Measurements from ENCODE around the gene SYNE2. TPM values are rescaled to one million over a fixed set of nuclear protein-coding genes. Genes with fewer than 3 reads are reported as not detected.
A peak's percentile ranks its signal among the peaks of the same experiment; 100 is the strongest.

SYNE2 gene
- total RNA-seq, 2 donors from 2014 or later, result 39.4 to 41.0 TPM

DNA sequence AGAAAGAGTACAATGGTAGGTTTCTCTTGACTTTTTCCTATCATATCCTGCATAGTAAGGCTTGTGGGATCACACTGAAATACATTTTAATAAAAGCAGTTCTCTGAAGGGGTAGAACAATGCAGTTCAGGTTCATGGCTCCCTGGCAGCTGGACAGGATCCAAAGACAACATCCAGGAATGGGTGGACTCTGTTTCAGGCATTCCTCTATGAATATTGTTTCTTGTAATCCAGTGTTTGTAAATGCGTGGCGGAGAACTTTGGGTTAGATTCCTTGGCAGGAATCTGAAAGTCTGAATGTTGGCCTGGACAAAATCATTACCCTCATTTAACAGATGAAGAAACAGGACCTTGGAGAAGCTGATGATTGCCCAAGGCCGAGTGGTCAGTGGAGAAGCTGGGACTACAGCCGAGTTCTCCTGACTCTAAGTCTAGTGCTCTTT, 43.5 kb downstream of the SYNE2 start:
- DNase-seq (ENCODE audit: low spot score in 2 of 2) (no peak), ATAC-seq (no peak)
- H3K27ac Mint-ChIP-seq, result no peak overlapping the region
- H3K36me3 Mint-ChIP-seq, result peaks cover 8% of the 10 kb centered on the region in 2 donors
- peaks cover 0 to under 1% of the 10 kb centered on the region in 2 donors for H3K9me3 Mint-ChIP-seq

DNA sequence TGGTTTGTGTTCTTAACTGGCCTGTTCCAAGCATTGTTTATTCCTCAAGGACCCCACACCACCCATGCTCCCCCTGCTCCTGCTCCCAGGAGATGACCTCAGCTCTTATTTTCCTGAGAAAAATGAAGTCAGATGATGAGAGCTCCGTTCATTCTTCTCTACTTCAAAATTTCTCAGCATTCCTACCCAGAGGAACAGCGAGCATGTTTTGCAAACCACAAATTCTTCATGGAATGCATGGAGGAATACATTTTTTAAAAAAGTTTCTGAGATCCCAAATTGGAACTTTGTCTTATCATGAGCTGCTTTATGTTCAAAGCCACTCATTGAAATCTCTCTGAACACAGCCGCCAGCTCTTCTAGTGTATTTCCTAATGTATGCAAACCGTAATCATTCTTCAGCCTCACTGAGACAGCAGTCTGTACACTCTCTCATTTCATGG, 44.9 kb downstream of the SYNE2 start:
- Mint-ChIP-seq H3K36me3 (peaks cover 8% of the 10 kb centered on the region in 2 donors), H3K27ac (peak overlapping the region in 1 of 2 donors; percentile 22), H3K9me3 (peaks cover 0 to 4% of the 10 kb centered on the region in 2 donors)
- no peak for ATAC-seq
- no peak for DNase-seq (ENCODE audit: low spot score in 2 of 2)

DNA sequence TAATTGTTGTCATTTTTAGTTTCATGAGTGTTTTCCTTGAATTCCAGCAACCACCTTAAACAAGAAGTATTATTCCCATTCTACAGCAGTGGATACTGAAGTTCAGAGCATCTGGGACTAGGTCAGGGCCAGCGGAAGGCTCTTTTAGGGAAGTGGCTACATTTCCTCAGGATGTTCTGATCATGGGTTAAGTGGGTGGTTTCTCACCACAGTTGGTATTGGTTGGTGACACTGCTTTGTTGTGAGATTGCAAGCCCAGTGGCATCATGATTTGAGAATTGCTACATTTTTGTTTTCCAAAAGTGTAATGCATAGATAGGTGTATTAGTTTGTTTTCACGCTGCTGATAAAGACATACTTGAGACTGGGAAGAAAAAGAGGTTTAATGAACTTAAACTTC, 47.1 kb downstream of the SYNE2 start:
- Mint-ChIP-seq H3K36me3 (peaks cover 8 to 16% of the 10 kb centered on the region in 2 donors), H3K9me3 (peaks cover 0 to 4% of the 10 kb centered on the region in 2 donors), H3K27ac (no peak overlapping the region)
- ATAC-seq (no peak), DNase-seq (ENCODE audit: low spot score in 2 of 2) (no peak)

DNA sequence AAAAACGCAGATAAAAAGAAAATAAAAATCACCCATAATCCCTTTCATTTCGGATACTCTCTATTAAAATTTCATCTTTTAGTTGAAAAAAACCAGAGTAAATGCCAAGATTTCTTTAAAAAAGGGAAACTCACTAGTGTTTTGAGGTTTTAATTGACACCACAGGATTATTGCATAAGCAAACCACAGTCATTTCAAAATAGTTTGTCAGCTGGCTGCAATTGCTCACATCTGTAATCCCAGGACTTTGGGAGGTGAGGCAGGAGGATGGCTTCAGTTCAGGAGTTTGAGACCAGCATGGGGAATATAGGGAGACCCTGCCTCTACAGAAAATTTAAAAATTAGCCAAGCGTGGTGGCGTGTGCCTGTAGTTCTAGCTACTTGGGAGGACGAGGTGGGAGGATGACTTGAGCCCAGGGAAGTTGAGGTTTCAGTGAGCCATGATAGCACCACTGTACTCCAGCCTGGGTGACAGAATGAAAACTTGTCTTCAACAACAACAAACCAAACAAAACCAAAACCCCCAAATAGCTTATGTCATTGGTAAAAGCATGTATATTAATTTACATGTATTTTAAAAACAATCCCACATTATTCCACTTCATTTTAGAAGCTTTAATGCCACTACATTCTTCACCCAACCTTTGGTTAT, 48.8 kb downstream of the SYNE2 start:
- ATAC-seq (peak in 1 of 2 donors; percentile 35), DNase-seq (ENCODE audit: low spot score in 2 of 2) (no peak)
- peaks cover 0 to 4% of the 10 kb centered on the region in 2 donors for H3K9me3 Mint-ChIP-seq
- H3K27ac Mint-ChIP-seq, result peak overlapping the region in 1 of 2 donors; percentile 26
- peaks cover 8 to 16% of the 10 kb centered on the region in 2 donors for H3K36me3 Mint-ChIP-seq

DNA sequence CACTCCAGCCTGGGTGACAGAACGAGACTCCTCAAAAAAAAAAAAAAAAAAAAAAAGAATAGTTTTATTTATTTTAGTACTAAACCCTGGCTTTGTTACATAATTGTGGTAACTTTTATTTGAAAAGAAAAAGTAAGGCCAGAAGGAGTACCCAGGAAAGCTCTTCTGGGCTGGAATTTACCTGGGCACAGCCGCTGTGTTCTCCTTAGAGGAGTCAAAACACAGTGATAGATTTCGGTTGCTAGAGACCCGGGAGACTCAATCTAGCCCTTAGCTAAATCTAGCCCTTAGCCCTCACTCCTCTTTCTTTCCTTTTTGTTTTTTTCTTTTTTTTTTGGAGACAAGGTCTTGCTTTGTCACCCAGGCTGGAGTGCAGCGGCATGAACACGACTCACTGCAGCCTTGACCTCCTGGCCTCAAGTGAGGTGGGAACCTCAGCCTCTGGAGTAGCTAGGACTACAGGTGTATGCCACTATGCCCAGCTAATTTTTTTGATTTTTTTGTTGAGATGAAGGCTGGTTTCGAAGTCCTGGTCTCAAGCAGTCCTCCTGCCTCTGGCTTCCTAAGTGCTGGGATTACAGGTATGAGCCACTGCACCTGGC, 49.7 kb downstream of the SYNE2 start:
- DNase-seq (ENCODE audit: low spot score in 2 of 2) (no peak), ATAC-seq (no peak)
- Mint-ChIP-seq H3K27ac (no peak overlapping the region), H3K9me3 (peaks cover 0 to 4% of the 10 kb centered on the region in 2 donors), H3K36me3 (peaks cover 8 to 16% of the 10 kb centered on the region in 2 donors)

DNA sequence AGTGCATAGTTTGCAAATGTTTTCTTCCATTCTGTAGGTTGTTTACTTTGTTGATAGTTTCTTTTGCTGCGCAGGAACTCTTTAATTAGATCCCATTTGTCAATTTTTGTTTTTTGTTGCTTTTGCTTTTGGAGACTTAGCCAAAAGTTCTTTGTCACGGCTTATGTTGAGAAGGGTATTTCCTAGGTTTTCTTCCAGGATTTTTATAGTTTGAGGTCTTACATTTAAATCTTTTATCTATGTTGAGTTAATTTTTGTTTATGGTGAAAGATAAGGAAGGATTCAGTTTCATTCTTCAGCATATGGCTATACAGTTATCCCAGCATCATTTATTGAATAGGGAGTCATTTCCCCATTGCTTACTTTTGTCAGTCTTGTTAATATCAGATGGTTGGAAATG, 51.9 kb downstream of the SYNE2 start:
- peaks cover 8 to 16% of the 10 kb centered on the region in 2 donors for H3K36me3 Mint-ChIP-seq
- H3K9me3 Mint-ChIP-seq, result peaks cover 0 to 4% of the 10 kb centered on the region in 2 donors
- DNase-seq (ENCODE audit: low spot score in 2 of 2) (no peak), ATAC-seq (no peak)
- H3K27ac Mint-ChIP-seq, result no peak overlapping the region

DNA sequence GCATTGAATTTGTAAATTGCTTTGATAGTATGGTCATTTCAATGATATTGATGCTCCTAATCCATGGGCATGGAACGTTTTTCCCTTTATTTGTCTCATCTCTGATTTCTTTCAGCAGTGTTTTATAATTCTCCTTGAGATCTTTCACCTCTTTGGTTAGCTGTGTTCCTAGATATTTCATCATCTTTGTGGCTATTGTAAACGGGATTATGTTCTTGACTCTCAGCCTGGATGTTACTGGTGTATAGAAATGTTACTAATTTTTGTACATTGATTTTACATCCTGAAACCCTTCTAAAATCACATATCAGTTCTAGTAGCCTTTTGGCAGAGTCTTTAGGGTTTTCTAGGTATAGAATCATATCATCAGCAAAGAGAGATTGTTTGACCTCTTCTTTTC, 52.6 kb downstream of the SYNE2 start:
- Mint-ChIP-seq H3K36me3 (peaks cover 2 to 10% of the 10 kb centered on the region in 2 donors), H3K9me3 (peaks cover 0 to 4% of the 10 kb centered on the region in 2 donors), H3K27ac (no peak overlapping the region)
- no peak for ATAC-seq
- DNase-seq (ENCODE audit: low spot score in 2 of 2), result no peak

DNA sequence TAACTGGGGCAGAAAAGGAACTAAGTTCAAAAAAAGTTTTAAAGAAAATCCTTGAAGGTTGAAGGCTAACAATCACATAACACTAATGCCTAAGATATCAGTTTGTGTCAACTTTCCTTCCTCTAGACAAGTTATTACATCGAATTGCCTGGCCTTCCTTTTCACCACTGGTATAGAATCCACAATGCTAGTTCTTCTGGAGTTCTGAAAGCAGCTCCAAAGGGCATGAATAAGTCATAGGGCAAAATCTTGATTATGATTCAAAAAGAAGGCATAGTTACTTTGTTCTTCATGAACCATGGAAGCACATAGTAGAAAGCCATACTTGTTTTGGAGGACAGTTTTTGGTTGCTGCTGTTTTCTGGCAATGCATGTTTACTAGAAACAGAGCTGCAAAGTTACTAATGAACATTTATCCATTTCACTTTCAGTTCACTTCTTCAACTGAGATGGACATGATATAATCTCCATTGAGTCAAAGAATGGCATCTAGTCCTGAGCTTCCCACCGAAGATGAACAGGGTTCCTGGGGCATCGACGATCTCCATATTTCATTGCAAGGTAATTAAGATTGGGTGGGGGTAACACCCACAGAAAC, 56.0 kb downstream of the SYNE2 start:
- H3K9me3 Mint-ChIP-seq, result no peaks in the 10 kb centered on the region
- H3K36me3 Mint-ChIP-seq, result peaks cover 4 to 8% of the 10 kb centered on the region in 2 donors
- H3K27ac Mint-ChIP-seq, result peak overlapping the region in 1 of 2 donors; percentile 25
- ATAC-seq (peak in 1 of 2 donors; percentile 53), DNase-seq (ENCODE audit: low spot score in 2 of 2) (no peak)

DNA sequence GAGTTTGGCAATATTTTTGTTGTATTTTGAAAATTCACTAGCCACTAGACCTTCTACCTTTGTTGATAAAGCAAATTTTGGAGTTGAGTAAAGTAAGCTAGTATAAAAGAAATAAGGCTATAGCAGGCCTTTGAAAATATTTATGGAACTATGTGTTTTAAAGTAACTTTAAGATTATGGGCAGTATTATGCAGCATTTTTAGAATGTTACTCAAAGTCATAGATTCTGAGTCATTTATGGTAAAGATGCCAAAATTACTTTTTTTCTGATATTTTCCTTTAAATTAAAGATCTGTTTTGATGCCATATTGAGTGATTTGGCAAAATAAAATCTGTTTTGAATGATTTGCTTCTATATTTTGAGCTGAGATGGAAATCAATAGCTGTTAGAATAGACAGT, 57.2 kb downstream of the SYNE2 start:
- ATAC-seq (peak in 1 of 2 donors; percentile 3), DNase-seq (ENCODE audit: low spot score in 2 of 2) (no peak)
- Mint-ChIP-seq H3K9me3 (no peaks in the 10 kb centered on the region), H3K27ac (peak overlapping the region in 1 of 2 donors; percentile 25), H3K36me3 (peaks cover 0 to 4% of the 10 kb centered on the region in 2 donors)

DNA sequence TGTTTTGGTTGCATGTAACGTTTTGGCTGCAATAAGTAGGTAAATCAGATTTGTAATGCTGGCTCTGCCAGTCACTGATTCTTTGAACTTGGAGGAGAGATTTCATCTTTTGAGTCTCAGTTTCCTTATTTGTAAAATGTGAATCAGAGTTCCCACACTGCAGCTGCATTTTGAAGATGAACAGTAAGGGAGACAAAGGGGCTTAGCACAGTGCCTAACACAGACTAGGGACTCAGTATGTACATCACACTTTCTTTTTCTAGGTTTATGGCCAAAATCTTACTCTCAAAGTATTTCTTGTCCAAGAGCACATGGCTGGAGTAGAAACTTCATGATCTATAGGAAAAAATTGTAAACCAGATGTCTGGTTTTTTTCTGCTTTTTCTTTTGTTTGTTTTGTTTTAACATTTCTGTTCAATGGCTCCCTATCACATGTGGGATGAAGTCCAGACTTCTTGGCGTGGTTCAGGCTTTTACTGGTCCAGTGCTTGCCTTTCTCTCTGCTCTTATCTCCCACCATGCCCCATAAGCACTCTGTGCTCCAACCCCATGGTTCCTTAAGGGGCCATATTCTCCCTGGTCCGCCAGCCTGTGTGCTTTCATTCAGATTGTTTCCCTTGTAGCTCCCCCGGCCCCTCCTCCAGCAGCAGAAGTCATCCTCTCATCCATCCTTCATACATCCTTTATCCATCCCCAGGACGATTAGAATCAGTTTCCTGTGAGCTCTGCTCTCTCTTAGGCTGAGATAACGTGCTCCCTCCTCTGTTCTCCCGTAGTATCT, 58.0 kb downstream of the SYNE2 start:
- H3K27ac Mint-ChIP-seq, result peak overlapping the region; percentile 21 to 62
- DNase-seq (ENCODE audit: low spot score in 2 of 2) (peak in 1 of 2 donors; percentile 12), ATAC-seq (peak; percentile 92 to 96)
- H3K9me3 Mint-ChIP-seq, result no peaks in the 10 kb centered on the region
- peaks cover 0 to 4% of the 10 kb centered on the region in 2 donors for H3K36me3 Mint-ChIP-seq

DNA sequence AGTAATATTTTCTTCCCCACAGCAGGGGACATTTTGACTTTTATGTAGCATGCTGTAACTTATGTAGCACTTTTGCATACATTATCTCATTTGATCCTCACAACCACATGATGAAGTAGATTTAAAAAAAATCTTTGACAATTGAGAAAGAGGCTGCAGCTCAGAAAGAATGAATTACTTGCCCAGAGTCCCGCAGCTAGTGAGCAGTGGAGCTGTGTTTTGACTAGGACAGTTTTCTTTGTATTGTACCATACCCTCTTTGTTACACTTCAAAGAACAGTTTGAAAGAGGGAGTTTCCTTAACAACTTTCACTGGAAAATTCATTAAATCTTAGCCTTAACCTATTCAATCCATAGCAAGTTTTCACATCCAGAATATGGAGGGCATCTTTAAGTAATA, 58.6 kb downstream of the SYNE2 start:
- Mint-ChIP-seq H3K9me3 (no peaks in the 10 kb centered on the region), H3K36me3 (peaks cover 0 to 4% of the 10 kb centered on the region in 2 donors), H3K27ac (peak overlapping the region; percentile 21 to 62)
- ATAC-seq, result no peak
- DNase-seq (ENCODE audit: low spot score in 2 of 2), result no peak

DNA sequence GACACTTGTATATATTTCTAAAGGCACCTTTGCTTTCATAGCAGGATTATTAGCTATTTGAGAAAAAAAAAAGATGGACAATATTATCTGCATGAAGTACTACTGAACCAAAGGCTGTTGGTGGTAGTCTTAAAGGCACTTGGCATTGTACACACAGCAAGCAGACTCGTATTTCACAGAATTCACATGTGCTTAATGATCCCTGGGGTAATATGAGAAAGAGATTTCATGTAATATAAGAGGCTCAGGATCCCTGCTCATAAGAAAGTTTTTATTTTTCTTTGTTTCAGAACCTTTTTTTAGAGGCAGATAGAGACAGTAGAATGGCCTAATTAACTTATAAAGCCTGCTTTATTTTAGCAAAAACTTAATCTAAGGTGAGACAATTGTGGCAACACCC, 59.5 kb downstream of the SYNE2 start:
- Mint-ChIP-seq H3K36me3 (peaks cover 0 to 4% of the 10 kb centered on the region in 2 donors), H3K27ac (no peak overlapping the region), H3K9me3 (no peaks in the 10 kb centered on the region)
- no peak for ATAC-seq
- no peak for DNase-seq (ENCODE audit: low spot score in 2 of 2)

DNA sequence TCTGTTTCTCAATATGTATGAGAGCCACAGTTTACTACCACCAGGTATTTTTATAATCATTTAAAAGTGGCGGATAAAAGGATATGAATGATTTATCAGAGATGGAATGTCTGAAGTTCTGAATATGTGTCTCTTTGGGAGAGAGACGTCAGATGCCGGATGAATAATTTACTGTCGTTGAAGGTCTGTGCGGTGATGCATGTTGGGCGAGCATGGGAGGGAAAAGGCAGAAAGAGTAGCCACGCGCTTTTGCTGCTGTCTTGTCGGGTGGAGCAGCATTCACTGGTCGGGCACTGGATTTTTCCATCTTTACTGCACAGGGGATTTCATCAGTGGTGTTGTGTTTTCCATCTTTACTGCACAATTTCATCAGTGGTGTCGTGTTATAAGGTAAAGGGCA, 65.6 kb downstream of the SYNE2 start:
- Mint-ChIP-seq H3K27ac (no peak overlapping the region), H3K9me3 (no peaks in the 10 kb centered on the region), H3K36me3 (no peaks in the 10 kb centered on the region)
- ATAC-seq (no peak), DNase-seq (ENCODE audit: low spot score in 2 of 2) (no peak)

DNA sequence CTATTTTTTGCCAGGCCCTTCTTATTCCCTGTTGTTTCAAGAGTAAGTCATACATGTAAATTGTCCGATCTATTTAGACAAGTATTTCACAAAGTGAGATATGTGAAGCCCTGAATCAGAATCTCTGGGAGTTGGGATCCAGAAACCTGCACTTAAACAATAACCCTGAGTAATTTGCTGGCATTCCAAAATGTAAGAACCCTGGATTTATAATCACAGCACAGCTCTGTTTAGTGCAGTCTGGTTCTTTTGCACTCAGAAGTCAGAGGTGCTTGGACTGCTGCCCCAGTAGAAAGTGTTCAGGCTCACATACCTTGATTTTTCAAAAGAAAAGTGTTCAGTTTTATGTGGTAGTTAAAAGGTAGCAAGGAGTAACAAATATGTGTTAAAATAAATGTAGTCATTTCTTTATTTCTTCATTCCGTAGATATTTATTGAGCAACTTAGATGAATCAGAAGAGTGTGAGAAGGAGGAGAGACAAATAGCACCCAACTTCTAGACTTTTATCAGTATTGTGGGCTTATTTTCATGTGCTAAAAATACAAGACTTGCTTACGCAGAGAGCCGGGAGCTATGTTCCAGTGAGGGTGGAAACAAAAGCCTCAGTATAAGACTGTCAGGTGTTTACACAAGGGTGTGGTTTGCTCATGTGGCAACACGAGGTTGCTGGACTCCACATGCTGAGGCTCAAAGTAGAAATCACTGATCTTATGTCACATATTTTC, 70.1 kb downstream of the SYNE2 start:
- DNase-seq (ENCODE audit: low spot score in 2 of 2) (no peak), ATAC-seq (no peak)
- H3K9me3 Mint-ChIP-seq, result peaks cover 4 to 11% of the 10 kb centered on the region in 2 donors
- H3K27ac Mint-ChIP-seq, result no peak overlapping the region
- peaks cover 0 to 18% of the 10 kb centered on the region in 2 donors for H3K36me3 Mint-ChIP-seq

DNA sequence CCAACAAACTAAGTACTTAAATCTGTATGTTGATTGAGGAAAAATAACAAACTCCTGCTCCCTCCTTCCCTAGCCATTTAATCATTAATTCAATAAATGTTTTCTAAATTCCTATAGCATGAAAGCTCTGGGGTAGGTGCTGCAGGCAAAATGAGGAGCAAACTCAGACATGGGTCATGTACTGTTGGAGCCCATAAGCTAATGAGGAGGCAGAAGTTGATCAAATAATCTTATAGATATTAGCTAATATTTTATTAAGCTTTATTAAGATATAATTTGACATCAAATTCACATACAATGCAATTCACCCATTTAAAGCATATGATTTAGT, 70.6 kb downstream of the SYNE2 start:
- DNase-seq (ENCODE audit: low spot score in 2 of 2), result no peak
- no peak for ATAC-seq
- Mint-ChIP-seq H3K9me3 (peaks cover 4 to 11% of the 10 kb centered on the region in 2 donors), H3K36me3 (peaks cover 0 to 18% of the 10 kb centered on the region in 2 donors), H3K27ac (no peak overlapping the region)

DNA sequence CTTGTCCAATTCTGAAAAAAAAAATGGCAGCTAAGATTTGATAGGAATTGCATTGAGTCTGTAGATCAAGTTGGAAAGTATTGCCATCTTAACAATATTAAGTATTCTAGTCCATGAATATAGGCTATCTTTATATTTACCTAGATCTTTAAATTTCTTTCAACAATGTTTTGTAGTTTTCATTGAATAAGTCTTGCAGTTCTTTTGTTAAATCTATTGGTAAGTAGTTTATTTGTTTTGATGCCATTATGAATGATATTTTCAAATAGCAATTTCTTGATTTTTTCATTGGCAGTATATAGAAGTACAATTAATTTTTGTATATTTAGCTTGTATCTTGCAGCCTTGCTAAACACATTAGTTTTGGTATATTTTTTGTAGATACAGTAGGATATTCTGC, 71.6 kb downstream of the SYNE2 start:
- peaks cover 4 to 11% of the 10 kb centered on the region in 2 donors for H3K9me3 Mint-ChIP-seq
- H3K36me3 Mint-ChIP-seq, result peaks cover 0 to 18% of the 10 kb centered on the region in 2 donors
- ATAC-seq (no peak), DNase-seq (ENCODE audit: low spot score in 2 of 2) (no peak)
- no peak overlapping the region for H3K27ac Mint-ChIP-seq

Measured in activated naive CD4-positive, alpha-beta T cell treated with anti-CD3 and anti-CD28 coated beads, Interleukin-2, amount 50 U/mL, for 72 hours (primary cell).